A673 (cell line): ENCODE measurements around the gene EPHA4.

Experiments
- CTCF ChIP-seq: fragments of 300-800, 200-600 bp; sonication (generic); conservative IDR thresholded peaks from 2 replicates; pipeline ENCODE4 v1.5.1; 2017; ENCODE audit warnings: low read depth, mild to moderate bottlenecking, antibody characterized with exemption, low read length, moderate library complexity, mixed read lengths
- EZH2 ChIP-seq: fragments of 200-600 bp; sonication (generic); IDR thresholded peaks from 2 replicates; pipeline ENCODE4 v1.6.1; 2017; ENCODE audit warnings: borderline replicate concordance, low read depth, mild to moderate bottlenecking, mixed read lengths, antibody characterized with exemption, low read length; ENCODE audit not compliant: poor library complexity, severe bottlenecking

GRCh38 chr2:221549143-221549542, 23.0 kb downstream of the EPHA4 start:
- TF ChIP-seq CTCF (no peak), EZH2 (no peak)
